Natural killer cell (primary cell): ENCODE results near the gene TRIM62. TPM values are rescaled to one million over a fixed set of nuclear protein-coding genes. Genes with fewer than 3 reads are reported as not detected.
"Not testable (repeated sequence)": the region's sequence is repeated elsewhere in the genome, so short reads cannot be mapped to it uniquely, and the experiment has no call there.

Experiments used
- ATAC-seq, 3 donors: fragments of 150-1000 bp in 2 of 3; fragments of 200-7000 bp in 1 of 3; cut with Tn5 transposase; 1 replicate in 1 of 3; 2 replicates in 2 of 3; pipeline ENCODE4 v1.10.0; 2021; ENCODE audit warnings: mild to moderate bottlenecking in 2 of 3, moderate library complexity in 2 of 3
- DNase-seq, 2 donors: peaks; one replicate each; pipeline versions ENCODE4 v3.0.0 to v3.0.0-alpha.2; 2013 to 2021; ENCODE audit warnings: mixed read lengths in 1 of 2
- H3K27ac ChIP-seq: one replicate; pipeline ENCODE4 v1.5.1; 2013; ENCODE audit warnings: mild to moderate bottlenecking, low read length
- H3K27me3 ChIP-seq: one replicate; pipeline ENCODE4 v1.6.1; 2013; ENCODE audit warnings: low read length; ENCODE audit not compliant: control insufficient read depth, insufficient read depth
- H3K36me3 ChIP-seq: one replicate; pipeline ENCODE4 v1.6.1; 2013; ENCODE audit warnings: low read length; ENCODE audit not compliant: control insufficient read depth, insufficient read depth
- H3K4me1 ChIP-seq: one replicate; pipeline ENCODE4 v1.6.1; 2013; ENCODE audit warnings: low read length; ENCODE audit not compliant: control insufficient read depth, insufficient read depth
- H3K4me3 ChIP-seq: one replicate; pipeline ENCODE4 v1.5.1; 2013; ENCODE audit warnings: low read length
- H3K9me3 ChIP-seq: one replicate; pipeline ENCODE4 v1.6.1; 2013; ENCODE audit warnings: low read length; ENCODE audit not compliant: control insufficient read depth, insufficient read depth
- H3K27ac Mint-ChIP-seq, 2 donors: one replicate each; pipeline ENCODE4 v1.8.0; 2022; ENCODE audit warnings: mild to moderate bottlenecking in 2 of 2, mixed read lengths in 2 of 2, moderate library complexity in 1 of 2
- H3K27me3 Mint-ChIP-seq, 2 donors: one replicate each; pipeline ENCODE4 v1.8.0; 2022; ENCODE audit warnings: low read depth in 2 of 2, mixed read lengths in 2 of 2
- H3K36me3 Mint-ChIP-seq: one replicate; pipeline ENCODE4 v1.8.0; 2022; ENCODE audit warnings: mixed read lengths
- H3K4me1 Mint-ChIP-seq, 2 donors: one replicate each; pipeline ENCODE4 v1.8.0; 2022; ENCODE audit warnings: mixed read lengths in 2 of 2
- H3K4me3 Mint-ChIP-seq: one replicate; pipeline ENCODE4 v1.8.0; 2022; ENCODE audit warnings: mild to moderate bottlenecking, moderate library complexity, mixed read lengths
- H3K9me3 Mint-ChIP-seq, 2 donors: one replicate each; pipeline ENCODE4 v1.8.0; 2022; ENCODE audit warnings: mixed read lengths in 2 of 2
- CTCF ChIP-seq: fragments of 200-600 bp; IDR thresholded peaks from one replicate; pipeline ENCODE4 v1.8.0; 2022; ENCODE audit warnings: antibody characterized with exemption
- WGBS: methylation state at CpG from one replicate; pipeline ENCODE4 v1.1.7; 2013; ENCODE audit warnings: missing lambda C conversion rate; ENCODE audit not compliant: insufficient coverage; 5-methylcytosine and 5-hydroxymethylcytosine counted together
- intact Hi-C: fragments of 100-400 bp; cut with micrococcal nuclease; formaldehyde crosslinking; loops from one replicate; pipeline ENCODE4 v1.14.2; 2022
- total RNA-seq, 4 donors: library from RNA; stranded (reverse); fragments of 120-200 nt in 1 of 4; gene quantifications; one replicate each; pipeline versions ENCODE4 v1.2.3 to v1.2.4, GENCODE V29; 2013 to 2022

The TRIM62 gene
- total RNA-seq, 3 donors from 2014 or later (not counting 1 experiment from before 2014, with no cell fraction given): 18.2 to 35.4 (median 23.2) TPM

GRCh38 chr1:33117440-33118085, 64.3 kb downstream of the TRIM62 start:
- H3K27ac Mint-ChIP-seq: no peak overlapping the region
- no peaks in the 10 kb centered on the region for H3K9me3 ChIP-seq
- no peaks in the 10 kb centered on the region for H3K4me1 Mint-ChIP-seq
- H3K27me3 Mint-ChIP-seq: no peaks in the 10 kb centered on the region
- H3K27ac ChIP-seq: no peak overlapping the region
- H3K4me3 ChIP-seq: no peak overlapping the region
- no peaks in the 10 kb centered on the region for H3K4me1 ChIP-seq
- ATAC-seq (no peak), DNase-seq (no peak)
- no peaks in the 10 kb centered on the region for H3K36me3 ChIP-seq
- no peaks in the 10 kb centered on the region for H3K9me3 Mint-ChIP-seq
- H3K4me3 Mint-ChIP-seq: no peak overlapping the region
- 97% methylated on average over 13 of the region's 13 CpGs for WGBS
- intact Hi-C loops: no loop called here
- no peaks in the 10 kb centered on the region for H3K27me3 ChIP-seq
- no peak for TF ChIP-seq CTCF
- H3K36me3 Mint-ChIP-seq: no peaks in the 10 kb centered on the region

- Mint-ChIP-seq H3K36me3 (no peaks in the 10 kb centered on the region), H3K4me1 (no peaks in the 10 kb centered on the region), H3K27me3 (no peaks in the 10 kb centered on the region), H3K27ac (no peak overlapping the region), H3K4me3 (no peak overlapping the region), H3K9me3 (no peaks in the 10 kb centered on the region)
- no peak for TF ChIP-seq CTCF
- Histone ChIP-seq H3K36me3 (no peaks in the 10 kb centered on the region), H3K27ac (no peak overlapping the region), H3K27me3 (no peaks in the 10 kb centered on the region), H3K4me1 (no peaks in the 10 kb centered on the region), H3K4me3 (no peak overlapping the region), H3K9me3 (no peaks in the 10 kb centered on the region)
- WGBS: 67% methylated on average over 1 of the region's 3 CpGs
- DNase-seq (peak in 1 of 2 donors; percentile 53), ATAC-seq (peak in 1 of 3 donors; percentile 37)
- intact Hi-C loops: loop anchor here (5.0 kb wide), 1 partner anchor 255 kb away; no protein-coding TSS in a partner anchor
Observed at GRCh38 chr1:33111965-33112364, 69.9 kb downstream of the TRIM62 start.

- H3K27me3 ChIP-seq: no peaks in the 10 kb centered on the region
- intact Hi-C loops: loop anchor here (5.0 kb wide), 1 partner anchor 257 kb away; no protein-coding TSS in a partner anchor
- no peaks in the 10 kb centered on the region for H3K4me1 Mint-ChIP-seq
- H3K9me3 Mint-ChIP-seq: no peaks in the 10 kb centered on the region
- H3K36me3 ChIP-seq: no peaks in the 10 kb centered on the region
- DNase-seq (no peak), ATAC-seq (no peak)
- H3K4me1 ChIP-seq: no peaks in the 10 kb centered on the region
- H3K9me3 ChIP-seq: no peaks in the 10 kb centered on the region
- H3K4me3 ChIP-seq: no peak overlapping the region
- H3K4me3 Mint-ChIP-seq: no peak overlapping the region
- H3K27me3 Mint-ChIP-seq: peaks cover 0 to 2% of the 10 kb centered on the region in 2 donors
- H3K27ac Mint-ChIP-seq: no peak overlapping the region
- no peaks in the 10 kb centered on the region for H3K36me3 Mint-ChIP-seq
- H3K27ac ChIP-seq: no peak overlapping the region
- TF ChIP-seq CTCF: no peak
Observed at GRCh38 chr1:33110477-33110876, 71.4 kb downstream of the TRIM62 start.

GRCh38 chr1:33100119-33100415, 81.8 kb downstream of the TRIM62 start:
- H3K4me3 ChIP-seq, ATAC-seq, H3K27me3 ChIP-seq, intact Hi-C loops, H3K9me3 Mint-ChIP-seq, H3K9me3 ChIP-seq, H3K27me3 Mint-ChIP-seq, DNase-seq, H3K36me3 Mint-ChIP-seq, H3K36me3 ChIP-seq: not testable (repeated sequence)
- Histone ChIP-seq H3K4me1 (peaks cover 43% of the 10 kb centered on the region), H3K27ac (peak overlapping the region; percentile 76)
- peak overlapping the region; percentile 84 for H3K4me3 Mint-ChIP-seq
- H3K4me1 Mint-ChIP-seq: peaks cover 46 to 61% of the 10 kb centered on the region in 2 donors
- 88% methylated on average over 4 of the region's 4 CpGs for WGBS
- H3K27ac Mint-ChIP-seq: peak overlapping the region; percentile 93 to 95
